GM18907 (cell line): ENCODE measurements around the gene FATE1.

Experiments used
- ATAC-seq: cut with Tn5 transposase; IDR thresholded peaks from one replicate; pipeline ENCODE4 v1.9.1; 2021; ENCODE audit warnings: mild to moderate bottlenecking, moderate library complexity; ENCODE audit not compliant: unreplicated experiment

The FATE1 gene

DNA sequence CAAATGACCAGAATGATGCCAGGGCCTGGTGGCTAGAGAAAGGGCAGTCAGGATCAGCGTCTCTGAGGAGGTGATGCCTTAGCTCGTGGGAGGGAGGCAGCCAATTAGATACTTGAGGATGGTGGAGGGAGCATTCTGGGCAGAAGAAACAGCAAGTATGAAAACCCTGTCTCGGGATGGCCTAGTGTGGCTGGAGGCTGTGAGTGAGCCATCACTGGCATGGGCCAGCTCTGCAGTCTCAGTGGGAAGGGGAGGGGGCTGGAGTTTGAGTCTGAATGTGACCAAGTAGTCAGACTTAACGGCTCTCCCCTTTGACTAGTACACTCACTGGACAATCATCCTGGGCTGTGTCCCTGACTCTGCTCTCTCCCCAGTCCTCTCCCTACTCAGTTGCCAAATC lies 25.8 kb downstream of the FATE1 start:
- ATAC-seq: no peak

DNA sequence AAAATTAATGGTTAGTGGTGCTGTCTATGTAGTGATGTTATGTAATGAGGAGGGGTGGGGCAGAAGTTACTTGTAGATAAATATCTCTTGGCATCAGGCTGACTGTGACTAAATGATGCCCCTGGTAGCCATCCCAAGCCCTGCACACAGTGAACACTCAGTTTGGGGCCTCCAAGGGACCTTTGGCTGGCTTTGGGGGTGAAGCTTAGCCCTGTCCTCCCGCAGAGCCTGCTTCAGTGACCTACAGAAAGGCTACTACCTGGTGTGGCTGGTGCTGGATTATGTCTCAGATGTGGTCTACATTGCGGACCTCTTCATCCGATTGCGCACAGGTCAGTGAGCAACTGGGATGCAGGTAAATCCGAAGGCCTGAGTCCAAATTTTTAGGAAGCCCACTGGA lies 26.5 kb downstream of the FATE1 start:
- ATAC-seq: no peak

DNA sequence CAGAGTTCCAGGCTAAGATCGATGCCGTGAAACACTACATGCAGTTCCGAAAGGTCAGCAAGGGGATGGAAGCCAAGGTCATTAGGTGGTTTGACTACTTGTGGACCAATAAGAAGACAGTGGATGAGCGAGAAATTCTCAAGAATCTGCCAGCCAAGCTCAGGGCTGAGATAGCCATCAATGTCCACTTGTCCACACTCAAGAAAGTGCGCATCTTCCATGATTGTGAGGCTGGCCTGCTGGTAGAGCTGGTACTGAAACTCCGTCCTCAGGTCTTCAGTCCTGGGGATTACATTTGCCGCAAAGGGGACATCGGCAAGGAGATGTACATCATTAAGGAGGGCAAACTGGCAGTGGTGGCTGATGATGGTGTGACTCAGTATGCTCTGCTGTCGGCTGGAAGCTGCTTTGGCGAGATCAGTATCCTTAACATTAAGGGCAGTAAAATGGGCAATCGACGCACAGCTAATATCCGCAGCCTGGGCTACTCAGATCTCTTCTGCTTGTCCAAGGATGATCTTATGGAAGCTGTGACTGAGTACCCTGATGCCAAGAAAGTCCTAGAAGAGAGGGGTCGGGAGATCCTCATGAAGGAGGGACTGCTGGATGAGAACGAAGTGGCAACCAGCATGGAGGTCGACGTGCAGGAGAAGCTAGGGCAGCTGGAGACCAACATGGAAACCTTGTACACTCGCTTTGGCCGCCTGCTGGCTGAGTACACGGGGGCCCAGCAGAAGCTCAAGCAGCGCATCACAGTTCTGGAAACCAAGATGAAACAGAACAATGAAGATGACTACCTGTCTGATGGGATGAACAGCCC lies 28.0 kb downstream of the FATE1 start:
- no peak for ATAC-seq

GRCh38 chrX:151745651-151746050 lies 29.8 kb downstream of the FATE1 start:
- ATAC-seq: no peak

DNA sequence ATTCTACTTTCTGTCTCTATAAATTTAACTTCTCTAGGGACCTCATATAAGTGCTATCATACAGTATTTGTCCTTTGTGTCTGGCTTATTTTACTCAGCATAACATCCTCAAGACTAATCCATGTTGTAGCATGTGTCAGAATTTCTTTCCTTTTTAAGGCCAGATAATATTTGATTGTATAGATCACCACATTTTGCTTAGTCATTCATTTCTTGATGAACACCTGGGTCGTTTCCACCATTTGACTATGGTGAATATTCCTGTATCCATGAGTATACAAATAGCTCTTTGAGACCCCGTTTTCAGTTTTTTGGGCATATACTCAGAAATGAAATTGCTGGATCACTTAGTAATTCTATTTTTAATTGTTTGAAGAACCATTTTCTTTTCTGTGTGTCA lies 30.7 kb downstream of the FATE1 start:
- no peak for ATAC-seq

GRCh38 chrX:151750511-151750910 lies 34.7 kb downstream of the FATE1 start:
- no peak for ATAC-seq

- no peak for ATAC-seq
Observed at GRCh38 chrX:151752847-151753246, 37.0 kb downstream of the FATE1 start.

DNA sequence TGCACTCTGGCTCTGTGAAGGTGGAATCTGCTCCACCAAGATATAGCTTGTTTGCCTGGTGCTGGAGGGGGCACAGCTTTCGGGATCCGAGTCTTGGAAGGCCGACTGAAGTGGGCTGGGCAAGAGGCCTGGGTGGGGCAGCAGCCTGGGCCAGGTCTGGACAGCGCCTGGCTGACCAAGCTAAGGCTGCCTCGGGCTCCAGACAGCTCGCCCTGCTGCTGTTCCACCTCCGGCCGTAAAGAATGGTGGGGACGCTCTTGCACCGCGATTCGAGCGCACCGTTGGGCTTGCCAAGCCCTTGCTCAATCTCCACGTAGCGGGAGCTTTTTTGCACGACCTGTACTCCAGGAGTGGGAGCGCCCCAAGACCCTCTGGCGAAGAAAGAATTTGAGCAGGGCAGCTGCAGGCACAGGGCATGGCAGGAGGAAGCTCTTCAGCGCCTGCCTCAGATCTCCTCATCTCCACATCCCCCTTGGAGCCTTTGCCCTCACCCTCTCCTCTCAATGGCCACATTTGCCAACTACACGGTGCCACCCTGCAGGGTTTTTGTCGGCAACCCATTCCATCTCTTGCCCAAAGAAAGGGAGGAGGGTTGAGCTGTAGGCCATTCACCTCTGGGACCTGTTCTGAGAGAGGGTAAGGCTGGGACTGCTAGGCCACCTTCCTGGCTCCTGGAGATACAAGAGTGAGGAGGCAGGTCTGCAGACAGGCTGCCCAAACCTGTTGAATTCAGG lies 37.6 kb downstream of the FATE1 start:
- ATAC-seq: peak; percentile 80

DNA sequence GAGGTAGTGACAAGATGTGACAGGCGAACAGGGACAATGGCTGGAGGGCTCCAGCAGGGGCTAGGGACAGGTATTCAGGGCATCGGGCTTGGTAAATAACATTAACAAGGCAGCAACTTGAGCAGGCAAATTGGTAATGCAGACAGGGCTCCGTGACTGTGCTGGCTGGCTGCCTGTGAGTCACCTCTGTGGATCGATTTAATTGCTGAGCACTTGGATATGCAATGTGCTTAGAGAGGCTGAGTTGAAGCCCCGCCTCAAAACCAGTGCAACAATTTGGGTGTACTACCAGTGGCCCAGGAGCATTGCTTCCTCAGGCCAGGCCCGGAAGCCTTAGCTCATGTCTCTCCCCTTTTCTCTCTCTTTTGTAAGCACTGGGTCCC lies 38.2 kb downstream of the FATE1 start:
- ATAC-seq: no peak

GRCh38 chrX:151754641-151755215 lies 38.9 kb downstream of the FATE1 start:
- ATAC-seq: no peak

DNA sequence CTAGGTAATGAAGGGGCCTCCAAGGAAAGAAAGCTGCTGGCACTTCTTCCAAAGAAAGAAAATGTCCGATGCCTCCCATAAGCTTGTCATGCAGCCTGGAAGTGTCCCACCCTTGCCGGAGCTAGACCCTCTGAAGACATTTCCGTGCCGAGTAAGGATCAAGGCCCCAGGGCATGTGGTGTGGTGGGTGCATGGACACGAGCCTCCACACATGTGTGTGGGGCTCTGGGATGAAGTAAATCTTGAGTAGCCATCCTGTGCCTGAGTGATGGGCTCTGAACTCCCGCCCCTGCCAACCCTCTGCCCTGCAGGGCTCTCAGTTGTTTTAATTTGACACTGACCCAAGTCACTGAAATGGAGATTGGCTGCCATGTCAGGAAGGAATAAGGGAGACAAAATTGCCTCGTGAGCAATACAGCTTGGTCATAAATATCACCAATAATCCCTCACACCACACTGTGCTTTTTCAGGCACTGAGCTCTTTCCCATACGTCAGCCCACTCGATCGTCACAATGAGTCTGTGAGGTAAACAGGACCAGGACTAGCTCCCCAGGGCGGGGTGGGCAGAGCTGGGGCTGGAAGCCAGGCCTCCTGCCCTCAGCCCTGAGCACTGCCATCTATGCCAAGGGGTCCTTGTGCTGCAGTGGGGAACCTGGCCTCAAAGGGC lies 43.3 kb downstream of the FATE1 start:
- no peak for ATAC-seq

GRCh38 chrX:151762802-151763201 lies 47.0 kb downstream of the FATE1 start:
- ATAC-seq: no peak

DNA sequence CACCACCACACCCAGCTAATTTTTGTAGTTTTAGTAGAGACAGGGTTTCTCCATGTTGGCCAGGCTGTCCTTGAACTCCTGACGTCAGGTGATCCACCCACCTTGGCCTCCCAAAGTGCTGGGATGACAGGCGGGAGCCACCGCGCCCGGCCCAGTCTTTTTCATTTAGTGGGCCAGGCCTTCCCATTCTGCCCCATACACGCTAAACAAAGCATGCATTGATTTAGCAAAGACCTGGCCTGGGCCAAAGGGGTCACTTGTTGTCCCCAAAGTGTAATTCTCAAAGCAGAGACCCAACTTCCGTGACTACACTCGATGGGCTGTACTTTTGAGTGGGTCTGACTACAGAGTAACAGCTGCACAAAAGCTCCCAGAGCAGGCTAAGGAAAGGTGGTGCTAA lies 47.9 kb downstream of the FATE1 start:
- ATAC-seq: no peak

GRCh38 chrX:151765026-151765425 lies 49.2 kb downstream of the FATE1 start:
- no peak for ATAC-seq

DNA sequence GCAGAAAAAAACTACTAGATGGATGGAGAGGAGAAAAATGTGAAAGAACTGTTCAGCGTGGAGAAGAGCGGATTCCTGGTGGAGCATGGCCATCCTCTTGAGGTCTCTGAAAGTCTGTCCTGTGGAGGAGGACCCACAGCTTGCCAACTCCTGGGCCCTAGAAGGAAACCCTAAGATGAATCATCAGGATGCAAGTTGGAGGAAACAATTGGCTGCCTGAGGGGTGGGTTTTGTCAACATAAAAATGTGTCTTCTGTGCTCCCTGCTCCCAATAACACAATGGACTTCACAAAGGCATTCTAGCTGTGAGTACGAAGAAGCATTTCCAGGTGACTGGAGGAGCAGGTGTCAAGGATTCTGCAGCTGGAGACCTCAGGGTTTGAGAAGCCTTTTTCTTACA lies 55.9 kb downstream of the FATE1 start:
- ATAC-seq: no peak
